Fibroblast of lung (primary cell): ENCODE data around the gene OGFOD2. TPM values are rescaled to one million over a fixed set of nuclear protein-coding genes. Genes with fewer than 3 reads are reported as not detected.

ENCODE experiments used
- DNase-seq, 2 donors: peaks; one replicate each; pipeline versions ENCODE4 v3.0.0 to v3.0.0-alpha.2; 2010; ENCODE audit warnings: low read depth in 2 of 2
- H2AFZ ChIP-seq: 2 replicates; pipeline ENCODE4 v1.5.1; 2012; ENCODE audit warnings: low read length, control low read depth, inconsistent platforms
- H3K27ac ChIP-seq: 2 replicates; pipeline ENCODE4 v1.5.1; 2011; ENCODE audit warnings: low read length, control low read depth; ENCODE audit not compliant: insufficient read depth
- H3K27me3 ChIP-seq: 2 replicates; pipeline ENCODE4 v1.5.1; 2011; ENCODE audit warnings: mild to moderate bottlenecking, low read length; ENCODE audit not compliant: control insufficient read depth, insufficient read depth
- H3K36me3 ChIP-seq: 2 replicates; pipeline ENCODE4 v1.5.1; 2011; ENCODE audit warnings: low read length; ENCODE audit not compliant: control insufficient read depth, insufficient read depth
- H3K4me1 ChIP-seq: 2 replicates; pipeline ENCODE4 v1.5.1; 2011; ENCODE audit warnings: low read length; ENCODE audit not compliant: control insufficient read depth, insufficient read depth; ENCODE audit errors: extremely low read depth
- H3K4me2 ChIP-seq: 2 replicates; pipeline ENCODE4 v1.5.1; 2011; ENCODE audit warnings: low read length, control low read depth; ENCODE audit not compliant: insufficient read depth; ENCODE audit errors: extremely low read depth
- H3K4me3 ChIP-seq, 4 experiments: fragments of 200-600 bp in 1 of 4; sonication (generic) in 1 of 4; replicated peaks in 1 of 4; 2 replicates each; pipeline ENCODE4 v1.5.1; 2011 to 2016; ENCODE audit warnings: low read length in 4 of 4, low read depth in 3 of 4, mild to moderate bottlenecking in 3 of 4, control low read depth in 2 of 4, inconsistent platforms in 1 of 4, mixed read lengths in 1 of 4; ENCODE audit not compliant: insufficient read depth in 1 of 4; ENCODE audit errors: control extremely low read depth in 1 of 4
- H3K79me2 ChIP-seq: 2 replicates; pipeline ENCODE4 v1.5.1; 2012; ENCODE audit warnings: mild to moderate bottlenecking, low read length, inconsistent platforms; ENCODE audit not compliant: control insufficient read depth, insufficient read depth
- H3K9ac ChIP-seq: 2 replicates; pipeline ENCODE4 v1.5.1; 2011; ENCODE audit warnings: mild to moderate bottlenecking, low read length, control low read depth; ENCODE audit not compliant: insufficient read depth
- H3K9me3 ChIP-seq: 2 replicates; pipeline ENCODE4 v1.5.1; 2012; ENCODE audit warnings: low read depth, low read length; ENCODE audit not compliant: control insufficient read depth, insufficient read depth
- H4K20me1 ChIP-seq: 2 replicates; pipeline ENCODE4 v1.5.1; 2011; ENCODE audit warnings: low read length; ENCODE audit not compliant: control insufficient read depth, insufficient read depth; ENCODE audit errors: extremely low read depth
- CTCF ChIP-seq, 2 donors: IDR thresholded peaks in 1 of 2; conservative IDR thresholded peaks in 1 of 2; 1 replicate in 1 of 2; 2 replicates in 1 of 2; pipeline ENCODE4 v1.5.1; 2011 to 2012; ENCODE audit warnings: low read length in 2 of 2, control low read depth in 1 of 2, inconsistent platforms in 1 of 2, low read depth in 1 of 2, mild to moderate bottlenecking in 1 of 2
- EZH2 ChIP-seq: IDR thresholded peaks from 2 replicates; pipeline ENCODE4 v1.5.1; 2012; ENCODE audit warnings: low read length, control low read depth, mild to moderate bottlenecking; ENCODE audit errors: missing control alignments
- polyA plus RNA-seq, 2 donors: library from polyadenylated mRNA; depleted of rRNA in 1 of 2; stranded (reverse) in 1 of 2; unstranded in 1 of 2; fragments of >200 nt; gene quantifications; 2 replicates each; pipeline ENCODE4 v1.2.1, GENCODE V29; 2011 to 2012; ENCODE audit warnings: missing spikeins in 1 of 2
- total RNA-seq: library from RNA; depleted of rRNA; stranded (reverse); fragments of >200 nt; gene quantifications from 2 replicates; pipeline ENCODE4 v1.2.1, GENCODE V29; 2014

The OGFOD2 gene
- total and polyA plus RNA-seq, 2 donors (not counting 1 experiment from before 2014, with no cell fraction given) = 5.2 to 9.6 TPM

- Histone ChIP-seq H3K4me2 (no peak overlapping the region), H3K9me3 (no peaks in the 10 kb centered on the region), H3K79me2 (no peaks in the 10 kb centered on the region), H3K4me1 (no peaks in the 10 kb centered on the region), H3K9ac (no peak overlapping the region), H4K20me1 (no peaks in the 10 kb centered on the region), H3K4me3 (no peak overlapping the region), H3K27me3 (no peaks in the 10 kb centered on the region), H3K27ac (no peak overlapping the region), H3K36me3 (peaks cover 4% of the 10 kb centered on the region), H2AFZ (no peak overlapping the region)
- DNase-seq = no peak
- TF ChIP-seq CTCF (conservative IDR thresholded peaks at IDR 0.05 in 1 of 2, IDR thresholded peaks at IDR 0.05 in 1 of 2; ENCODE audit: low read depth in 1 of 2, low read length in 2 of 2) (no peak), EZH2 (no peak)
These were observed 21.2 kb downstream of the OGFOD2 start for GRCh38 chr12:122996188-122996601.

GRCh38 chr12:122996621-122997342 lies 21.7 kb downstream of the OGFOD2 start:
- TF ChIP-seq EZH2 (no peak), CTCF (conservative IDR thresholded peaks at IDR 0.05 in 1 of 2, IDR thresholded peaks at IDR 0.05 in 1 of 2; ENCODE audit: low read depth in 1 of 2, low read length in 2 of 2) (no peak)

GRCh38 chr12:122997343-122998250 lies 22.6 kb downstream of the OGFOD2 start:
- Histone ChIP-seq H3K79me2 (no peaks in the 10 kb centered on the region), H3K27ac (no peak overlapping the region), H2AFZ (no peak overlapping the region), H3K36me3 (peaks cover 4% of the 10 kb centered on the region), H3K9ac (no peak overlapping the region), H3K4me1 (no peaks in the 10 kb centered on the region), H3K4me3 (no peak overlapping the region), H3K4me2 (no peak overlapping the region), H3K27me3 (no peaks in the 10 kb centered on the region), H3K9me3 (no peaks in the 10 kb centered on the region), H4K20me1 (no peaks in the 10 kb centered on the region)
- TF ChIP-seq EZH2 (no peak), CTCF (conservative IDR thresholded peaks at IDR 0.05 in 1 of 2, IDR thresholded peaks at IDR 0.05 in 1 of 2; ENCODE audit: low read depth in 1 of 2, low read length in 2 of 2) (no peak)
- no peak for DNase-seq

More at GRCh38 chr12:122996621-122997342, 21.7 kb downstream of the OGFOD2 start:
- no peaks in the 10 kb centered on the region for H3K79me2 ChIP-seq
- H3K9me3 ChIP-seq = no peaks in the 10 kb centered on the region
- H3K4me2 ChIP-seq = no peak overlapping the region
- H2AFZ ChIP-seq = no peak overlapping the region
- no peaks in the 10 kb centered on the region for H3K27me3 ChIP-seq
- DNase-seq = no peak
- H3K4me1 ChIP-seq = no peaks in the 10 kb centered on the region
- H4K20me1 ChIP-seq = no peaks in the 10 kb centered on the region
- H3K27ac ChIP-seq = no peak overlapping the region
- H3K4me3 ChIP-seq = no peak overlapping the region
- peaks cover 4% of the 10 kb centered on the region for H3K36me3 ChIP-seq
- no peak overlapping the region for H3K9ac ChIP-seq
